K562 treated with DMSO at 1 percent for 24 hours (cell line): Measurements from ENCODE around the gene TMEM218. TPM values are rescaled to one million over a fixed set of nuclear protein-coding genes. Genes with fewer than 3 reads are reported as not detected.

Experiments
- total RNA-seq: library from RNA; unstranded; fragments of 300-600 nt; gene quantifications from 2 replicates; pipeline ENCODE4 v1.2.3, GENCODE V29; 2022; ENCODE audit warnings: low read depth; ENCODE audit not compliant: insufficient read depth

TMEM218 gene
- total RNA-seq = 14.0 and 16.0 TPM in 2 replicates

GRCh38 chr11:125111343-125112207, at the start of gene TMEM218:
TSS of gene TMEM218 (minus strand) at chr11:125111626. CDS start at chr11:125102241, 9,385 bp downstream.

GRCh38 chr11:125062931-125063428, 48.4 kb downstream of the TMEM218 start, which contains the start of gene SLC37A2:
TSS of gene SLC37A2 (plus strand) at chr11:125063305. CDS start at chr11:125063368, 63 bp downstream.

Other genes starting within 250 kb of the TMEM218 start
- gene ROBO3, start 246.2 kb downstream of the TMEM218 start, total RNA-seq = 1.3 and 2.5 TPM in 2 replicates
- not detected in 2 replicates for gene ROBO4, start 213.8 kb downstream of the TMEM218 start, total RNA-seq
- gene HEPN1, start 192.4 kb downstream of the TMEM218 start, total RNA-seq = not detected in 2 replicates
- gene HEPACAM, start 175.6 kb downstream of the TMEM218 start, total RNA-seq = not detected in 2 replicates
- 2.4 and 4.6 TPM in 2 replicates for gene CCDC15, start 157.4 kb downstream of the TMEM218 start, total RNA-seq
- 1.8 and 2.0 TPM in 2 replicates for gene SLC37A2, start 48.3 kb downstream of the TMEM218 start, total RNA-seq
- gene PKNOX2, start 53.1 kb upstream of the TMEM218 start, total RNA-seq = 0.09 TPM in 1 of 2 replicates, not detected in the other